HEK293 (cell line): ENCODE results near the gene NPC1.

Experiments
- BCL11A ChIP-seq: fragments of 450-650 bp; formaldehyde crosslinking; IDR thresholded peaks from 2 replicates; pipeline ENCODE4 v1.5.1; 2016; ENCODE audit warnings: low read depth, missing biosample characterization, missing genetic modification characterization
- HOXD13 ChIP-seq: sonication (generic); formaldehyde crosslinking; IDR thresholded peaks from 2 replicates; pipeline ENCODE4 v1.8.0; 2022; ENCODE audit warnings: missing genetic modification reagents, borderline replicate concordance
- KLF8 ChIP-seq: fragments of 450-650 bp; formaldehyde crosslinking; IDR thresholded peaks from 2 replicates; pipeline ENCODE4 v1.5.1; 2016; ENCODE audit warnings: missing biosample characterization, missing genetic modification characterization
- OVOL3 ChIP-seq: fragments of 450-650 bp; formaldehyde crosslinking; IDR thresholded peaks from 2 replicates; pipeline ENCODE4 v1.5.1; 2016; ENCODE audit warnings: missing biosample characterization, missing genetic modification characterization
- REPIN1 ChIP-seq: fragments of 450-650 bp; formaldehyde crosslinking; IDR thresholded peaks from 2 replicates; pipeline ENCODE4 v1.5.1; 2017; ENCODE audit warnings: missing biosample characterization, missing genetic modification characterization, low read depth
- SP2 ChIP-seq: fragments of 450-650 bp; formaldehyde crosslinking; IDR thresholded peaks from 2 replicates; pipeline ENCODE4 v1.5.1; 2016; ENCODE audit warnings: missing biosample characterization, missing genetic modification characterization
- SP3 ChIP-seq: fragments of 450-650 bp; formaldehyde crosslinking; IDR thresholded peaks from 2 replicates; pipeline ENCODE4 v1.5.1; 2016; ENCODE audit warnings: missing biosample characterization, missing genetic modification characterization
- TRIM28 ChIP-seq: IDR thresholded peaks from 2 replicates; pipeline ENCODE4 v1.6.1; 2011; ENCODE audit warnings: low read length, control low read depth, borderline replicate concordance
- WT1 ChIP-seq: fragments of 450-650 bp; formaldehyde crosslinking; IDR thresholded peaks from 2 replicates; pipeline ENCODE4 v1.5.1; 2016; ENCODE audit warnings: missing biosample characterization, missing genetic modification characterization
- ZBTB49 ChIP-seq: fragments of 450-650 bp; formaldehyde crosslinking; IDR thresholded peaks from 2 replicates; pipeline ENCODE4 v1.5.1; 2016; ENCODE audit warnings: missing biosample characterization, missing genetic modification characterization, low read depth
- ZEB2 ChIP-seq: fragments of 450-650 bp; formaldehyde crosslinking; IDR thresholded peaks from 2 replicates; pipeline ENCODE4 v1.5.1; 2016; ENCODE audit warnings: missing biosample characterization, missing genetic modification characterization
- ZNF292 ChIP-seq: fragments of 450-650 bp; formaldehyde crosslinking; IDR thresholded peaks from 2 replicates; pipeline ENCODE4 v1.5.1; 2016; ENCODE audit warnings: low read depth, missing biosample characterization, missing genetic modification characterization, borderline replicate concordance
- ZNF335 ChIP-seq: fragments of 450-650 bp; formaldehyde crosslinking; conservative IDR thresholded peaks from 2 replicates; pipeline ENCODE4 v1.5.1; 2016; ENCODE audit warnings: missing biosample characterization, missing genetic modification characterization
- ZNF449 ChIP-seq: fragments of 450-650 bp; formaldehyde crosslinking; IDR thresholded peaks from 2 replicates; pipeline ENCODE4 v1.5.1; 2017; ENCODE audit warnings: missing biosample characterization, mild to moderate bottlenecking, missing genetic modification characterization, moderate library complexity
- ZNF558 ChIP-seq: fragments of 450-650 bp; formaldehyde crosslinking; IDR thresholded peaks from 2 replicates; pipeline ENCODE4 v1.5.1; 2016; ENCODE audit warnings: missing biosample characterization, missing genetic modification characterization
- ZNF623 ChIP-seq: fragments of 450-650 bp; formaldehyde crosslinking; IDR thresholded peaks from 2 replicates; pipeline ENCODE4 v1.5.1; 2016; ENCODE audit warnings: missing biosample characterization, missing genetic modification characterization
- ZNF645 ChIP-seq: fragments of 450-650 bp; formaldehyde crosslinking; IDR thresholded peaks from 2 replicates; pipeline ENCODE4; 2016; ENCODE audit warnings: missing biosample characterization, missing genetic modification characterization
- ZNF658 ChIP-seq: fragments of 450-650 bp; formaldehyde crosslinking; IDR thresholded peaks from 2 replicates; pipeline ENCODE4; 2016; ENCODE audit warnings: missing biosample characterization, missing genetic modification characterization
- ZNF692 ChIP-seq: fragments of 450-650 bp; formaldehyde crosslinking; IDR thresholded peaks from 2 replicates; pipeline ENCODE4 v1.5.1; 2016; ENCODE audit warnings: missing biosample characterization, missing genetic modification characterization
- ZXDB ChIP-seq: fragments of 450-650 bp; formaldehyde crosslinking; IDR thresholded peaks from 2 replicates; pipeline ENCODE4 v1.5.1; 2016; ENCODE audit warnings: missing biosample characterization, missing genetic modification characterization
- TF ChIP-seq, protein P1 (sequence below): fragments of 450-650 bp; formaldehyde crosslinking; IDR thresholded peaks from 2 replicates; pipeline ENCODE4 v1.5.1; 2016; ENCODE audit warnings: missing biosample characterization, missing genetic modification characterization
- TF ChIP-seq, protein P2 (sequence below): fragments of 450-650 bp; formaldehyde crosslinking; IDR thresholded peaks from 2 replicates; pipeline ENCODE4 v1.5.1; 2017; ENCODE audit warnings: missing biosample characterization, missing genetic modification characterization
- TF ChIP-seq, protein P3 (sequence below): fragments of 450-650 bp; formaldehyde crosslinking; IDR thresholded peaks from 2 replicates; pipeline ENCODE4 v1.5.1; 2017; ENCODE audit warnings: missing biosample characterization, missing genetic modification characterization

Gene NPC1

DNA sequence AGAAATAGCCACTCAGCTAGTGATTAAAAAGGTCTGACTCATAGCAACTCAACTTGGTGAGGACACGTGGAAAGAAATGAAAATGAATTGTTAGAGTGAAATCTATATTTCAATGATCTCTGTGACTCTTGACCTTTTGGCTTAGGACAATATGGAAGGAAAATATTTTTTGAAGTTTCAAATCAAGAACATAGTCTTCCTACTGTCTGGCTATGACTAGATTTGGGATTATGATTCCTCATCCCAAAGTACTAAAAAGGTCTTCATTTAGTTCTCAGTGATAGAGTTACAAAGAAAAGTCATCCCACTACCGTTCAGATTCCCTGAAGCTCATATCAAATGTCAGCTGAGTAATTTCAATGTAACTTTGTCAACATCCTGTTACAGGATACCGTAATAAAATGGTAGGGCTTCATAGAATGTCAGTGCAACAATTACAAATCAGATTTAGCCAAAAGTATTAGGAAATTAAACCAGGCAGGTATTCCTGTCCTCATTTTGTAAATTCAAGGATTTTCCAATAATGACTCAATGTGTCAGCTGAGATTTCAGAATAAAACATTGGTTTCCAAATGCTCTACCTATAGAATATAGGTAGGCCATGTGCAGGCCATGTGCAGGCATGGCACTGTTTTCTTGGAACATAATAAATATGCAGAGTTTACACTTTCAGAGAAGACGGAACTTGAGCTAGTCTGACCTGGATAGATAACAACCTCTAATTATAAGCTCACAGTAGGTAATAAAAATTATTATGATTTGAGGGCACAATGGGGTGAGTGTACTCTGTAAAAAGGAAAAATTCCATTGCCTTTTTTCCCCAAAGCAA, 40.4 kb upstream of the NPC1 start (continued):
- TF ChIP-seq, protein P1, sequence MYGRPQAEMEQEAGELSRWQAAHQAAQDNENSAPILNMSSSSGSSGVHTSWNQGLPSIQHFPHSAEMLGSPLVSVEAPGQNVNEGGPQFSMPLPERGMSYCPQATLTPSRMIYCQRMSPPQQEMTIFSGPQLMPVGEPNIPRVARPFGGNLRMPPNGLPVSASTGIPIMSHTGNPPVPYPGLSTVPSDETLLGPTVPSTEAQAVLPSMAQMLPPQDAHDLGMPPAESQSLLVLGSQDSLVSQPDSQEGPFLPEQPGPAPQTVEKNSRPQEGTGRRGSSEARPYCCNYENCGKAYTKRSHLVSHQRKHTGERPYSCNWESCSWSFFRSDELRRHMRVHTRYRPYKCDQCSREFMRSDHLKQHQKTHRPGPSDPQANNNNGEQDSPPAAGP (tag by site-specific recombination): no peak
- TF ChIP-seq ZNF645 (no peak), SP3 (tag by site-specific recombination) (no peak; the same call in 1 of the 2 replicates), ZNF658 (tag by site-specific recombination) (no peak), ZNF449 (tag by site-specific recombination) (peak; percentile 96), ZXDB (tag by site-specific recombination) (peak; percentile 64; the same call in 1 of the 2 replicates), ZEB2 (tag by site-specific recombination) (peak; percentile 81; the same call in 1 of the 2 replicates), REPIN1 (tag by site-specific recombination) (no peak), ZNF558 (tag by site-specific recombination) (no peak), OVOL3 (tag by site-specific recombination) (peak; percentile 67; the same call in 1 of the 2 replicates), ZBTB49 (no peak), ZNF292 (no peak), WT1 (tag by site-specific recombination) (peak; percentile 32; the same call in 1 of the 2 replicates), KLF8 (tag by site-specific recombination) (peak; percentile 32; the same call in 1 of the 2 replicates), BCL11A (peak; percentile 26; the same call in 1 of the 2 replicates), TRIM28 (0 out of 2 replicates have a peak, but pooled peaks have one; percentile 1), ZNF692 (peak; percentile 58; the same call in 1 of the 2 replicates), ZNF623 (tag by site-specific recombination) (peak; percentile 5; the same call in 1 of the 2 replicates), SP2 (tag by site-specific recombination) (no peak), HOXD13 (CRISPR knock-in tag) (no peak), ZNF335 (tag by site-specific recombination) (no peak)
- TF ChIP-seq, protein P2, sequence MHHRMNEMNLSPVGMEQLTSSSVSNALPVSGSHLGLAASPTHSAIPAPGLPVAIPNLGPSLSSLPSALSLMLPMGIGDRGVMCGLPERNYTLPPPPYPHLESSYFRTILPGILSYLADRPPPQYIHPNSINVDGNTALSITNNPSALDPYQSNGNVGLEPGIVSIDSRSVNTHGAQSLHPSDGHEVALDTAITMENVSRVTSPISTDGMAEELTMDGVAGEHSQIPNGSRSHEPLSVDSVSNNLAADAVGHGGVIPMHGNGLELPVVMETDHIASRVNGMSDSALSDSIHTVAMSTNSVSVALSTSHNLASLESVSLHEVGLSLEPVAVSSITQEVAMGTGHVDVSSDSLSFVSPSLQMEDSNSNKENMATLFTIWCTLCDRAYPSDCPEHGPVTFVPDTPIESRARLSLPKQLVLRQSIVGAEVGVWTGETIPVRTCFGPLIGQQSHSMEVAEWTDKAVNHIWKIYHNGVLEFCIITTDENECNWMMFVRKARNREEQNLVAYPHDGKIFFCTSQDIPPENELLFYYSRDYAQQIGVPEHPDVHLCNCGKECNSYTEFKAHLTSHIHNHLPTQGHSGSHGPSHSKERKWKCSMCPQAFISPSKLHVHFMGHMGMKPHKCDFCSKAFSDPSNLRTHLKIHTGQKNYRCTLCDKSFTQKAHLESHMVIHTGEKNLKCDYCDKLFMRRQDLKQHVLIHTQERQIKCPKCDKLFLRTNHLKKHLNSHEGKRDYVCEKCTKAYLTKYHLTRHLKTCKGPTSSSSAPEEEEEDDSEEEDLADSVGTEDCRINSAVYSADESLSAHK (tag by site-specific recombination): peak; percentile 63
- TF ChIP-seq, protein P3, sequence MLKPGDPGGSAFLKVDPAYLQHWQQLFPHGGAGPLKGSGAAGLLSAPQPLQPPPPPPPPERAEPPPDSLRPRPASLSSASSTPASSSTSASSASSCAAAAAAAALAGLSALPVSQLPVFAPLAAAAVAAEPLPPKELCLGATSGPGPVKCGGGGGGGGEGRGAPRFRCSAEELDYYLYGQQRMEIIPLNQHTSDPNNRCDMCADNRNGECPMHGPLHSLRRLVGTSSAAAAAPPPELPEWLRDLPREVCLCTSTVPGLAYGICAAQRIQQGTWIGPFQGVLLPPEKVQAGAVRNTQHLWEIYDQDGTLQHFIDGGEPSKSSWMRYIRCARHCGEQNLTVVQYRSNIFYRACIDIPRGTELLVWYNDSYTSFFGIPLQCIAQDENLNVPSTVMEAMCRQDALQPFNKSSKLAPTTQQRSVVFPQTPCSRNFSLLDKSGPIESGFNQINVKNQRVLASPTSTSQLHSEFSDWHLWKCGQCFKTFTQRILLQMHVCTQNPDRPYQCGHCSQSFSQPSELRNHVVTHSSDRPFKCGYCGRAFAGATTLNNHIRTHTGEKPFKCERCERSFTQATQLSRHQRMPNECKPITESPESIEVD (tag by site-specific recombination): peak; percentile 65
